SH-SY5Y (cell line): Measurements from ENCODE around the gene PLOD2.

Experiments
- GATA2 ChIP-seq: IDR thresholded peaks from 2 replicates; pipeline ENCODE4 v1.6.1; 2011; ENCODE audit warnings: mild to moderate bottlenecking, low read depth, low read length
- GATA3 ChIP-seq: IDR thresholded peaks from 2 replicates; pipeline ENCODE4 v1.6.1; 2011; ENCODE audit warnings: low read depth, mild to moderate bottlenecking, low read length, moderate library complexity

Gene PLOD2

GRCh38 chr3:146024260-146024659, 136.7 kb downstream of the PLOD2 start:
- TF ChIP-seq GATA3 (no peak), GATA2 (no peak)

DNA sequence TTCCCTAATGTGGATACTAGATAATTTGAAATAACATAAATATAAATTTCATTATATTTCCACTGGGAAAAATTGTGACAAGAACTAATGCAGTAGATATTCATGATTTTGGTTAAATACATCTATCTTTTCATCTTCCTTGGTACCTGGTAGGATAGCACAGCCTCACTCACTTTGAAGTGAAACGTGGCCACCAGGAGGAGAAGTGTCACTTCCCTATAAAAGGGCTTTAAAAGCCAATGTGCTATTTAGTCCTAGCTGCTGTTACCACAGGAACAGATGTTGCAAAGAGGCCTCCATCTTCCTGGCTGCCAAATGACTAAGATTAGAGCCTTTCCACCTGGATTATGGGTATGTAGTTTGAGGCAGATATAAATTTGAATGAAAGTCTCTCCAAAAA, 140.0 kb downstream of the PLOD2 start:
- TF ChIP-seq GATA2 (no peak), GATA3 (no peak)

GRCh38 chr3:146019508-146019907, 141.5 kb downstream of the PLOD2 start:
- TF ChIP-seq GATA2 (no peak), GATA3 (no peak)
